GM19023 (cell line): Measurements from ENCODE around the gene ARHGAP26.

Source experiments
- ATAC-seq: cut with Tn5 transposase; IDR thresholded peaks from one replicate; pipeline ENCODE4 v1.9.1; 2021; ENCODE audit warnings: mild to moderate bottlenecking, moderate library complexity; ENCODE audit not compliant: unreplicated experiment

Gene ARHGAP26

GRCh38 chr5:143031781-143032580, 261.8 kb downstream of the ARHGAP26 start:
- ATAC-seq, result no peak

GRCh38 chr5:143032581-143032836, 262.3 kb downstream of the ARHGAP26 start:
- ATAC-seq, result no peak

DNA sequence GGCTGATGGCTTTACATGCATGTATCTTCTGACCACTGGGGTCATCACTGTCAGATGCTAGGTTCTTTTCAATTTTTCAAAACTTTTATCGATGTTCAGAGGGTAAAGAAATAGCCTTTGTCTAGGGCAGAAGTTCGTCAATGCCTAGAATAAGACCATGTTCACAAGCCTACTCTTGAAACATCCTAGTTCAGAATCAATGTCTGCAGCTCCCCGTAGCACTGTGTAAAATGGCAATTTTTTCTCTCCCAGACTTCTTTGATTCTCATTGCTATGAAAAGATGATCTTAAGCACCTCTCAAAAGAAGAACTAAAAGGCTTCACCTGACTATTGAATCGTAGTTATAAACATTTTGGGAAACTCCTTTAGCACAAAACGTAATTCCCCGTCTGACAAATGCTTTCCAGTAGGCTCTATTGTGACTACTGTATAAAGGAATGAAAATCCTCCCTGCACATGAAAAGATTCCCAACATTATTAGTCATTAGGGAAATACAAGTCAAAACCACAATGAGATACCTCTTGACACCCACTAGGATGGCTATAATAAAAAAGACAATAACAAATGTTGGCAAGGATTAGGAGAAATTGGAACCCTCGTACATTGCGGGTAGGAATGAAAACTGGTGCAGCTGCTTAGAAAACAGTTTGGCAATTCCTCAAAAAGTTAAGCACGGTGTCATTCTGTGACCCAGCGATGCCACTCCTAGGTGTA, 263.5 kb downstream of the ARHGAP26 start:
- ATAC-seq, result no peak

- ATAC-seq, result no peak
These were observed 266.2 kb downstream of the ARHGAP26 start for GRCh38 chr5:143036146-143036927.

- ATAC-seq, result no peak
These were observed 266.9 kb downstream of the ARHGAP26 start for GRCh38 chr5:143037071-143037470.

GRCh38 chr5:143037708-143038107, 267.5 kb downstream of the ARHGAP26 start:
- no peak for ATAC-seq

- no peak for ATAC-seq
These were observed 270.4 kb downstream of the ARHGAP26 start for GRCh38 chr5:143040622-143041021.

- no peak for ATAC-seq
These were observed 271.3 kb downstream of the ARHGAP26 start for GRCh38 chr5:143041461-143041860.

DNA sequence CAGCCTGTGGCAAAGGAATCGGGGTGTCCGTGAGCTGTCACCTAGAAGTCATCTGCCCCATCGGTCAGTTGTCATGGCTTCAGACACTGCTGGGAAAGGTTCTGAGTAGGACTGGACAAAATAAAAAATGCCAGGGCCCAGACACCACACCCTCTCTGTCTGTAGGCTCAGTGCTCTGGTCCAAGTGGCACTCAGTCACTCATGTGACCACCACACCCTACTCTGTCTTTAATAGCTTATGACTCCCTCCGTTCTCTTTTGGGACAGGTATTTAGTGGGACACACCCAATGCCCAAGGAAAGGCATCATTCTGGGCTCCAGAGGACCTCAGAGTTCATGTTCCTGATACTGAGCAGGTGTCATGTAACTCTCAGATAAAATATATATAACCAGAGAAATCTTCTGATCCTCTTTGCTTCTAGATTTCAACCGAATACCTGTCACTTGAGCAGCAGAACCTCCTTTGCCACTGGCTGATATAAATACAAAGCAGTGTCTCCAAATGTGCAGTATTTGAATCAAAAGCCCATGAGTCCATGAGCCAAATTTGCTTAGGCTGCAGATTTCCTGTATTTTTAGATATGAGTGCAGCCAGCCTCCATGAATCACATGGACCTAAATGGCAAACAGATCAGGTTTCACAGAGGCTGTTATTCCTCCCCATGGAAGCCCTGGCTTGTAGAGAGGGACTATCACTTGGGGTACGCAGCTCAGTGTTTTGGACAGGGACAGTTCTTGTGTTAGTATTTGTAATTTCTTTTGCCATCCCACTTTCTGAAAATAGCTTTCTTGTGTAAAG, 272.0 kb downstream of the ARHGAP26 start:
- ATAC-seq, result no peak

DNA sequence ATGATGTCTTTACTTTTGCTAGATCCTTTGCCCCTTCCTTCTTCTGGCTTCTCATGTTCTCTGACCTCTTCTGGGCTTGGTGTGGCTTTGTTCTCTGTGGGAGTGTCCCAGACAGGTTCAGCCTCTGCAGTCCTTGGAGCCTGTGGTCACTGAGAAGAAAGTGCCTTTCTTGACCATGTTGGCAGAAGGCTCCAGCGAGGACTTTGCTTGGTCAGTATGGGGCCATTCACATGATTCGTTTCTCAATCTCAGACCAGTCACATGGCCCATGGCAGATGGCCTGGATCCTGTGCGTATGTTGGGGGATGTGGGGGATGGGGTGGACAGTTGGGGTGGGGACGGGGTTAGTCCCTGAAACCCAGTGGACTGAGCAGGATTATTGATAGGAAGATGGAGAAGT, 274.1 kb downstream of the ARHGAP26 start:
- no peak for ATAC-seq

- ATAC-seq, result no peak
These were observed 274.9 kb downstream of the ARHGAP26 start for GRCh38 chr5:143045062-143045461.

GRCh38 chr5:143046314-143046713, 276.1 kb downstream of the ARHGAP26 start:
- ATAC-seq, result no peak

DNA sequence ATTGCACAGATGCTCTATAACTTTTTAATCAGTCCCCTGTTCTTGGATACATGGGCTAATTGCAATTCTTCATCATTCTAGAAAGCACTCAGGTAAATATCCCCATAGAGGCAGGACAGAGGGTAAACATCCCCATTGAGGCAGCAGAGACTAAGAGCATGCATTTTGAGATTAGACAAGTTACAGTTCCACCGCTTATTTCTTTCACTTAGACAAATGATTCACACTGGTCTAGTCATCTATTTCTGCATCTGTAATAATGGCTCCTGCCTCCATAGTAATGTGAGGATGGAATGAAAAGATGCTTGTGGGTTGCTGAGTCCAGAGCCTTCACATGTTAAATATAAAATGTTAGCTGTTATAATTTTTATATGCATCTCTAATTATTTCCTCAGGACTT, 276.9 kb downstream of the ARHGAP26 start:
- ATAC-seq, result no peak

- ATAC-seq, result no peak
These were observed 280.0 kb downstream of the ARHGAP26 start for GRCh38 chr5:143050183-143050582.

- no peak for ATAC-seq
These were observed 281.3 kb downstream of the ARHGAP26 start for GRCh38 chr5:143051244-143052058.

DNA sequence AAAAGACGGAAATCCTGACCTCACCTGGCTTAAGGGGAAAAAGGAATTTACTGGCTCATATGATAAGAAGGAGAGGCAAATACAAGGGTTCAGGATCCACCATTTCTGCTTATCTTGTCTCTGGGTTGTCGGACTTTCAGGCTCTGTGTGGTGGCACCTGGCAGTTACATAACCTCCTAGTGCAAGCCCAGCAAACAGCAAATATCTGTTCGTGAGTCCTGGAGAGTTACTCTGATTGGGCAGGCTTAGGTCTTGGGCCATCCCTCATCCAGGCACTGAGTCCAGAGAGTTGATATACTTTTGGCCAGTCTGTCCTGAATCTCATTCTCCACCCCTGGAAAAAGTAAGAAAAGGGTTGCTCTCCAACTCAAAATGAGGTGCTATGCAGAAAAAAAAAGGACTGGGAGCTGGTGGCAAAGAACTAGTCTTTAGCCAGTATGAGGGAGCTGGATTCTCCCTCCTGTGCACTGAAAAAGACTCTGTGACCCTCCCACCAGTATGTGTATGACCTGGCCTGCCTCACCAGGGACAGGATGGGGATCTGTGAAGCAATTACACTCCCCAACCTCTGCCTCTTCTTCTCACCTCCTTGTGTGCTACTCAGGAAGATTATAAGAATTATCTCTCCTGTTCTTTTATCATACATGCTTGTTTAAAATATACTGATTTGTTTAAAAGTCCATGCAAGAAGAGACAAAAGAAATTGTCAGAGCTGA, 282.9 kb downstream of the ARHGAP26 start:
- ATAC-seq, result no peak

- no peak for ATAC-seq
These were observed 283.6 kb downstream of the ARHGAP26 start for GRCh38 chr5:143053780-143054179.

DNA sequence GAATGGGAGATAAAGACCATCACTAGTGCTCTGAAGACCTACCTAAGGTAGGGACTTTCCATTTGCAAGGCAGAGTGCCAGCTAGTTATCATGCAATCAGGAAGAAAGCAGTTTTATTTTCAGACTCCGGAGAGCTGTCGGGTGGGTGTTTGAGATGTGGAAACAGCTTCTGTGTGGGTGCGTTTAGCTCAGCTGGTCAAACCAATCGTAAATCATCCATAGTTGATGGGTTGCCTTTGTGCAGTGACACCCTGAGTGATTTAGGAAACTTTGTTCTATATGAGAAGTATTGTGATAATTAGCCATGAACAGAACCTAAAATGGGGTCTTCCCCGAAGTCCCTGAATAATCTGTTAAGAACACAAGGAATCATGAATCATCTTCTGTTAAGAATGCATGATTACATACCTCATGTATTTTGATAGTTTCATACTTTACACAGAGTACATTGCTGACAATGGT, 284.3 kb downstream of the ARHGAP26 start:
- peak; percentile 44 for ATAC-seq

DNA sequence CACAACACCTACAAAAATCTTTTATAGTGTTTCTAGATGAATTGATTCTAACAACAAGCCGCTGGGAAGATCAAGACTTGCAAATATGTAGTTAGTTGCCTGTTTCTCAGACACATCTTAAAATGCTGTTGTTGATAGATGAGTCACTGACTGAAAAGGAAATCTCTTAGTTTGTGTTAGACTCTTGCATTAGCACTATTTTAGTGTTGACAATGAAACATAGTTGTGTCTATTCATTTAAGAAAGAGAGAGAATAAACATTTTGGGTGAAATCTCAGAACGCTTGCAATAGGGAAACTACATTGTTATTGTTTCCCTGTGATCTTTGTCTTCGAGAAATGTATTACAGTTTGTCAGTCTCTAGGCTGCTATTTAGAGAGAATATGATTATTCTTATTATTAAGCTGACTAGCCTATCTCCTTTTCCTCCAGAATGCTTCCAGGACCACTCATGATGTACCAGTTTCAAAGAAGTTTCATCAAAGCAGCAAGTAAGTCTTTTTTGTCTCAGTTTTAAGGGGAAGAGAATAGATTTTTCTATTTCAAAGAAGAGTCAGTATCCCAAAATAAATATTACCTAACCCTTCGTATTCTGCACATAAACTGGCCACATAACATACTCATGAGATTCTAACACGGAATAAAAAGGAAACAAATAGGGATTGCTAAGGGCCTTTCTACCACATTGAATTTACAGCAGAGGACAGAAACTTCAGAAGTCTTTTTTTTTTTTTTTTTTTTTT, 285.6 kb downstream of the ARHGAP26 start:
- ATAC-seq, result no peak
